Renal pelvis (tissue), 4 donors: ENCODE measurements around the gene ATAD3B. TPM values are rescaled to one million over a fixed set of nuclear protein-coding genes. Genes with fewer than 3 reads are reported as not detected.
A peak's percentile ranks its signal among the peaks of the same experiment; 100 is the strongest.
"Not testable (repeated sequence)": the region's sequence is repeated elsewhere in the genome, so short reads cannot be mapped to it uniquely, and the experiment has no call there.

Source experiments
- DNase-seq: peaks from one replicate; pipeline ENCODE4 v3.0.0-alpha.2; 2013
- polyA plus RNA-seq, 3 donors: library from polyadenylated mRNA; unstranded; fragments of 120-200 nt; gene quantifications; one replicate each; pipeline ENCODE4 v1.2.1, GENCODE V29; 2013; ENCODE audit not compliant: insufficient read length in 3 of 3

ATAD3B gene
- polyA plus RNA-seq, 3 donors, result 14.7 to 22.7 (median 19.2) TPM

DNA sequence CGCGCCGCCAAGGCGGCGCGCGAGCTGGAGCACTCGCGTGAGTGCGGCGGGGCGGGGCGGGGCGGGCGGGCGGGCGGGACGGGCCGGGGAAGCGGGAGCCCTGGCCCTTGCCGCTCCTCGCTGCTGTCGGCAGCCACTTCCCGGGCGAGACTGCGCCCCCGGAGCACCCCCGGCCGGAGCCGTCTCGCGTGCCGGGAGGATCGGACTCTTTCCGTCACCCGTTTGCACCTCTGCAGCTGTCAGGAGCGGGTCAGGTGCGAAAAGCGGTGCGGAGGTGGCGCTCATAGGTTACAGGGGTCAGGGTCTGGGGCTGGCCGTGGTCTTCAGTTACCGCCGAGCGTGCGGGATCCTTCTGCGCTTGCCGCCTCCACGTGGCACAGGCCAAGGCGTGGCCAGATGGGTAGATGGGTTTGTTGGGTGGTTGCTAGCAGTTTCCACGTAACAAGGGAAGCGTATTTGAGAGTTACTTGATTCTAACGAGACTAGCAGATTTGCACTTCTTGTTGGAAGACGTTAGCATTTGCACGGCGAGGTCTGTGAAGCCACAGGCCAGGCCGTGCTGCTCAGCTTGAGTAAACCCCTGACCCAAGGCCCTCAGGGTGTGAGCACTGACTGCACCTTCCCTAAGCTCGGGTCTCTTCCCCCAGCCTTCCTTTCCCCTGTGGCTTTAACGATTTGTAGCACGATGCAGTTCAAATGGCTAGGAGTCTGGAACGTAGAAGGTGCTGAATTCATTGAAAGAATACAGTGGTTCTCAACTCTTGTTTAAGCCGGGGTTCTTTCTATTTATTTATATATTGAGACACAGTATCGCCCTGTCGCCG is 700 bp downstream of the ATAD3B start:
- not testable (repeated sequence) for DNase-seq

DNA sequence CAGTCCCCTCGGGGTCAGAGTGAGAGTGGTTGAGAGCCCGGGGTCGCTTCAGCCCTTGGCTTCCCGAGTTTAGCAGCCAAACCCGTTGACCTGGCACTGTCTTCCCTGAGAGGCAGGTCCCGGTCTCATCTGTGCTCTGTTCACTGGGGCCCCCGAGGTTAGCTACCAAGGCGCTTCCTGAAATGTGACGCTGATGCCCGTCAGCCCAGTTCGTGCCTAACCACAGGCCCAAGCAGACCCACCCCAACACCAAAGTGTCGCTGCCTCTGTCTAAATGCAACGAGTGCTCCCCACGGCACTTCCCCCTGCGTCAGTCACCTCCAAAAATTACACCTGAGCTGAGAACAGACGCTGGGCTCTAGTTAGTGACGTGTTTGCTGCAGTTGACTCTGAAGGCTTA is 4.4 kb downstream of the ATAD3B start:
- not testable (repeated sequence) for DNase-seq

DNA sequence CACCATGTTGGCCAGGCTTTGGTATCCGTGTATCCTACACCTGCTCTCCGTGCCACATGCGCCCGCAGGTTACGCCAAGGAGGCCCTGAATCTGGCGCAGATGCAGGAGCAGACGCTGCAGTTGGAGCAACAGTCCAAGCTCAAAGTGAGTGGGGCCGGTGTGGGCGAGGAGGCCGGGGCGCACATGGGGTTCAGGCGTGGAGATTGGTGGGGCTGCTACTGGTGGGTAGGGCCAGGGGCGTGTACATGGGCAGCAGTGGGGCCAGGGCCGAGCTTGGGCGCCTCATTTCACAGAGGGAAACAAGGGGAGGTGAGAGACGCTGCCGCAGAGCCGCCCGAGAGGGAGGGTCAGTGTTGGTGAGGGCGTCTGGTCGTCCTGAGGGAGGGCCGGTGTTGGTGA is 5.6 kb downstream of the ATAD3B start:
- DNase-seq, result no peak

DNA sequence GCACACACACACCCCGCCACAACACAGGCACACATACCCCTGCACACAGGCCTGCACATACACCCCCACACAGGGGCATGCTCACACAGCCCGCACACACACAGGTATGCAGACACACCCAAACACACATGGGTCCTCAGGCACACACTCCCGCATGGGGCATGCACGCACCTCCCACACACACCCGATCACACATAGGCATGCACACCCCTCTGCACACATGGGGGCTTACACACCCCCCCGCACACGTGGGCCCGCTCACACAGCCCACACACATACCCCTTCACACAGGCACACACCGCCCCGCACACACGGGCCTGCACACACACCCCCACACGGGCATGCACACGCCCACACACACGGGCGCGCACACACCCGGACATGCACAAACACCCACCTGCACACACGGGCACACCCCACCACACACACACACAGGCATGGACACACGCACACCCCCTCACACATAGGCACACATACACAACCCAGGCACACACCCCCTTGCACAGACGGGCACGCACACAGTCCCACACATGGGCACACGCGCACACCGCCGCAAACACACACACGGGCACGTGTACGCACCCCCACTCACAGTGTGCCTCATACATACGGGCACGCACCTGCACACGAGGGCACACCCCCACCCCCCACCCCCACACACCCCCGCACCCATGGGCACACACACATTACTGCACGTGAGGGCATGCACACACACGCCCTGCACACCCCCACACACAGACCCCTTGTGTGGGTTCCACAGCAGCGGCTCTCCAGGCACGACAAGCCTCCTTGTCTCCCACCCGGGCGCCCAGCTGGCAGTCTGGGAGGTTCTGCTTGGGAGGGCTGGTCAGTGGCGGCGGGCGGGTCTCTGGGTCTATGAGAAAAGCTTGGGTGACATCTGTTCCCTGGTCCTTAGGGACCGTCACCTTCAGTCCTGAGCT is 8.3 kb downstream of the ATAD3B start:
- no peak for DNase-seq

DNA sequence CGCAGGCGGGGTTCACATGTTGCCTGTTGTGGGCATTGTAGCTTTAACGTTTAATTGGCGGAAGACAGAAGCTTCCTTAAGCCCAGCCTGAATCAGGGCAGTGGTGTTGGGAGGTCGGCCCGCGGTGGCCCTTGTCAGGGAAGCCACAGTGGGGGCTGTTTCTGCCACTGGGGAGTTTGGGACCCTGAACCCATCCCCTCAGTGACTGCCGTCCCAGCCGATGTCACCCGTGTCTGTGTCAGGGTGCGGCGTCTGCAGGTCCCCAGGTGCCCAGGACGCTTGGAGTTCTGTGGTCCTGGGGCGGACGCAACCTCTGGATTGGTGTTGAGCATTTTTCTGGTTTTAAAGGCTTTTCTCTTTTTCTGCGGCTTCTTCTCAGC is 8.9 kb downstream of the ATAD3B start:
- not testable (repeated sequence) for DNase-seq

DNA sequence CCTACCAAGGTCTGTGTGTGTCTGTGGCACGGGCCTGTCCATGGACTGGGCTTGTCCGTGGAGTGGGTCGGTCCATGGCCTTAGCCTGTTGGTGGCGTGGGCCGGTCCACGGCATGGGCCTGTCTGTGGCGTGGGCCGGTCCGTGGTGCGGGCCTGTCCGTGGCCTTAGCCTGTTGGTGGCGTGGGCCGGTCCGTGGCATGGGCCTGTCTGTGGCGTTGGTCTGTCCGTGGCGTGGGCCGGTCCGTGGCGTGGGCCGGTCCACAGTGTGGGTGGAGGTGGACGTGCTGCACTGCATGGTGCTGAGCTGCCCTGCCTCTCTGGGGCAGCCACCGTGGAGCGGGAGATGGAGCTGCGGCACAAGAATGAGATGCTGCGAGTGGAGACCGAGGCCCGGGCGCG is 10.2 kb downstream of the ATAD3B start:
- not testable (repeated sequence) for DNase-seq

DNA sequence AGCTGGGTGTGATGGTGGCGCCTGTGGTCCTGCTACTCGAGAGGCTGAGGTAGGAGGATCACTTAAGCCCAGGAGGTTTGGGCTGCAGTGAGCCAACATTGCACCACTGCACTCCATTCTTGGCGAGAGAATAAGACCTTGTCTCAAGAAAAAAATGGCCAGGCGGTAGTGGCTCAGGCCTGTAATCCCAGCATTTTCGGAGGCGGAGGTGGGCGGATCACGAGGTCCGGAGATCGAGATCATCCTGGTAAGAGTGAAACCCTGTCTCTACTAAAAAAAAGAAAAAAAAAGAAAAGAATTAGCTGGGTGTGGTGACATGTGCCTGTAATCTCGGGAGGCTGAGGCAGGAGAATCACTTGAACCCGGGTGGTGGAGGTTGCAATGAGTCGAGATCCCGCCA is 11.3 kb downstream of the ATAD3B start:
- no peak for DNase-seq

DNA sequence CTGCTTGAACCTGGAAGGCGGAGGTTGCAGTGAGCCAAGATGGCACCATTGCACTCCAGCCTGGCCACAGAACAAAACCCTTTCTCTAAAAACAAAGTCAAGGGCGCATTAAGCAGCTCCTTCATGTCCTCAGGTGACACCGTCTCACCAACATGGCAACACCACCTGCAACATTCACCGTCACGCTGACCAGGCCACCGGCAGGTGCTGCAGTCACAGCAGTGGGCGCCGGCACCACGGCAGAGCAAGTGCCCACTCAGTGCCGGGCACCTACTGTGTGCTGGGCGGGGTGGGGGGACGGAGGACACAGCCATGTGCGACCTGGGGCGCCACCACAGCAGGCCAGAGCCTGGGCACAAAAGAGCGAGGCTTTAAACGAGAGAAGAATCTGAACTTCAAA is 12.1 kb downstream of the ATAD3B start:
- DNase-seq, result no peak

DNA sequence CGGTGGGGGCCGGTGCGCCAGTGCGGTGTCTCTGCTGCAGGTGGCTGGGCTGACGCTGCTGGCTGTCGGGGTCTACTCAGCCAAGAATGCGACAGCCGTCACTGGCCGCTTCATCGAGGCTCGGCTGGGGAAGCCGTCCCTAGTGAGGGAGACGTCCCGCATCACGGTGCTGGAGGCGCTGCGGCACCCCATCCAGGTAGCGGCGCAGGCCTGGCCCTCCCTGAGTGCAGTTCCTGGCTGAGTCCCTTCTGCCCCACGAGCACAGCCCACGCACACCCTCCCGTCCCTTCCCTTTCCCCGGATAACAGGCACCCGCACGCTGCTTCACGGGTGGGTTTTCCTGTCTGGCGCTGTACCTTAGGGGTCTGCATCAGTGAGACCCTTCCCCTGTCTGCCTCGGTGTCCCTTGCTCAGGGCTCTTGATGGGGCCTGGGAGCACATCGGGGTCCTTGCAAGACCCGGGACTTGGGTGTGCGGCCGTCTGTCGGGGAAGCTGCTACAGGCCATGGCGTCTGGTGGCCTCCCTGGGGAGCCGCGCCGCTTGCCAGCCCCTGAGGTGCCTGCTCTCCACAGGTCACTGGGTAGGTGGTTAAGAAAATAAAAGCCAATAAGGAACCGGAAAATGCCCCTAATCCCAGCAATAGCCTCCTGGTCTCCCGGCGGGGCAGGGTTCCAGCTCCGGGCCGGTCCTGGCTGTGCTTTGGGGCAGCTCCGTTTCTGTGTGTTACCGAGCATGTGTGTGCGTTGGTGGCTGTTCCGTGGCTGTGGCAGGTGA is 13.6 kb downstream of the ATAD3B start:
- DNase-seq, result not testable (repeated sequence)

DNA sequence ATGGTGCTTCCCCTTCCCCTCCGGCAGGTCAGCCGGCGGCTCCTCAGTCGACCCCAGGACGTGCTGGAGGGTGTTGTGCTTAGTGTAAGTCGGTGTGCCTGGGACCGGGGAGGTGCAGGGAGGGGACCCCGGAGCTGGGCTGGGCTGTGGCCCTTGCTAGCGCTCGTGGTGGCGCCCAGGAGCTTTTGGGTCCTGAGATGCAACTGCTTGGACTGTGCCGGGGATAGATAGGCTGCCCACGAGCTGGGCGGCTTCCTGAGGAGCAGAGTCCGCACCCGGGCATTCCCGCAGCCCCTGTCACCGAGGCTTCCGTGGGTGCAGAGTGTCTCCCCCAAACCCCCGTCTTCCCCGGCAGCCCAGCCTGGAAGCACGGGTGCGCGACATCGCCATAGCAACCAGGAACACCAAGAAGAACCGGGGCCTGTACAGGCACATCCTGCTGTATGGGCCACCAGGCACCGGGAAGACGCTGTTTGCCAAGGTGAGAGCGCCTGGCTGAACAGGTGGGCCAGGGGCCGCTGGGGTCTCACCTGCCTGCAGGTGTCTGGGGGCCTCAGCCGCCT is 14.3 kb downstream of the ATAD3B start:
- DNase-seq, result not testable (repeated sequence)

DNA sequence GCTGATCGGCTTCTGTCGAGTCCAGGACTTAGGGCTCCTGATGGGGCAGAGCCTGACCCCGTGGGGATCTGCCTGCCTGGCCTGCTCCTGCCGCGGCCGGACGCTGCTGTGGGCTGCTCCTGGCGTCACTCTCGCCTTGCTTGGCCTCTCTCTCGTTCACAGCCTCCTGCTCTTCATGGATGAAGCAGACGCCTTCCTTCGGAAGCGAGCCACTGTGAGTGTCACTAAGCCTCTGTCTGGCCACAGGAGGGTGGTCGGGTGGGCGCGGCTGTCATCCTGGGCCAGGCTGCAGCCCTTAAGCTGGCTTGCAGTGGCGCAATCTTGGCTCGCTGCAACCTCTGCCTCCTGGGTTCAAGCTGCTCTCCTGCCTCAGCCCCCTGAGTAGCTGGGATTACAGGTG is 16.1 kb downstream of the ATAD3B start:
- DNase-seq, result no peak

DNA sequence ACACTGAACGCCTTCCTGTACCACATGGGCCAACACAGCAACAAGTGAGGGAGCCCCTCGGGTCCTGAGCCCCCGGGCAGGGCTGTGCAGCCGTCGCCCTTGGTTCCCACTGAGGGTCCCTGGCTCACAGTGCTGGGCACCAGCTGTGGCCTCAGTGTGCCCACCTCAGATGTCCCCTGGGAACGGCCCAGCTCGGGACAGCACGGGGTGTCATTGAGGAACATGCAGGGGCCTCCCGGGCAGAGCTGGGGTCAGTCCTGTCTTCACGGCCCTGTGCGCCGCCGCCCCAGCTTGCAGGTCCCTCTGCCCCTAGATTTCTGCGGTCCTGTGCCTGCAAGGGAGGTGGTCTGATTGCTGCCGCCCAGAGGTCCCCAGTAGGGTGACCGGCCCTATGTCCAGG is 17.7 kb downstream of the ATAD3B start:
- DNase-seq, result no peak

DNA sequence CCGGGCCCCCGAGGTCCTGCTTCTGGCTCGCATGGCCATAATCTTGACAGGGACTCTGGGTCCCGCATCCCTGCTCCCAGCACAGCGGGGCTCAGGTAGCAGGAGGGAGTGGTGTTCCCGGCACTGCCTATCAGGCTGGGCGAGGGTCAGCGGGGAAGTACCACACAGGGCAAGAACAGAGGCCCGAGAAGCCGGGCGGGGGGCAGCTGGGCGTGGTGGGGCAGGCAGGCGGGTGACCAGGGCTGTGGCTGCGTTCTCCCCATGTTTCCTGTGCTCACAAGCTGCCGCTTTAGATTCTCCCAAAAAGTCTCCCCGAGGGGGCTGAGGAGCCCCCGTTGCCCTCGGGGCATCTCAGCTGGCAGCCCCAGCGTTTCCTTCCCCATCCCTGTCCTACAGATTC is 18.3 kb downstream of the ATAD3B start:
- no peak for DNase-seq

DNA sequence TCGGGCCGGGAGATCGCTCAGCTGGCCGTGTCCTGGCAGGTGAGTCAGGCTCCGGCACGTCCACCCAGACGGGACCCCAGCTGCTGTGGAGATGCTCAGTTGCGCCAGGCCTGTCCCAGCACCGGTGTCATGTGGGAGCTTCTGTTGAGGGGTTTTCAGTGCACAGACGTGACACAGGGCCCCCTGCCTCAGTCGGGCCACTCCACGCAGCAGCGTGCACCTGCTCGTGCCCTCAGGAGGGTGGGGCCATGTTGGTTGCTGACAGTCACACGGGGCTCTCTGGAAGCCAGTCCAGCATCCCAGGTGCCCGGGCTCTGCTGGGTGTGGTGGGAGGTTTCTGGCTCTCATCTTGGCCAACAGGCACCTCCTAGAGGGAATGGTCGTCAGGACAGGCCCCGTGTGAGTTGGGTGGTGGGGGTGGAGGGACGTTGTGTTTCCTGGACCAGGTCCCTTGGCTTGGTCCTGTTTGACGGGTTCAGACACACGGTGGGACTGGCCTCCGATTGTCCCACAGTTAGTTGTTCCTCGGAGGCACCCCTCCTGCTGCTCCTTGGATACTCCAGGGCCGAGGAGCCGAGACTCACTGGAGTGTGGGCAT is 19.2 kb downstream of the ATAD3B start:
- DNase-seq, result no peak

DNA sequence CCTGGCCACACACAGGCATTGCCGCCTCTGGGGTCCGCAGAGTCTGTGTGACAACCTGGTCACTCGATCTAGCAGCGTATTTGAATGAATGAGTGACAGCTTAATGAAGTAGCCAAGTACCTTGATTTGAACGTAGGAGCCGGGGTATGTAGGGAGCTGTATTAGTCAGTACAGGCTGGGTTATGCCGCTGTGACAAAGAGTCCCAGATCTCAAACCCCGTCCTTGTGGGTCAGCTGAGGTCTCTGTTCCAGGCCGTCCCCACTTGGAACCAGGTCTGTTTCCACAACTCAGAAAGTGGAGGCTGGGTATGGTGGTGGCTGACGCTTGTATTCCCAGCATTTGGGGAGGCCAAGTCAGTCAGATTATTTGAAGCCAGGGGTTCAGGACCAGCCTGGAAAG is 20.0 kb downstream of the ATAD3B start:
- DNase-seq, result no peak

DNA sequence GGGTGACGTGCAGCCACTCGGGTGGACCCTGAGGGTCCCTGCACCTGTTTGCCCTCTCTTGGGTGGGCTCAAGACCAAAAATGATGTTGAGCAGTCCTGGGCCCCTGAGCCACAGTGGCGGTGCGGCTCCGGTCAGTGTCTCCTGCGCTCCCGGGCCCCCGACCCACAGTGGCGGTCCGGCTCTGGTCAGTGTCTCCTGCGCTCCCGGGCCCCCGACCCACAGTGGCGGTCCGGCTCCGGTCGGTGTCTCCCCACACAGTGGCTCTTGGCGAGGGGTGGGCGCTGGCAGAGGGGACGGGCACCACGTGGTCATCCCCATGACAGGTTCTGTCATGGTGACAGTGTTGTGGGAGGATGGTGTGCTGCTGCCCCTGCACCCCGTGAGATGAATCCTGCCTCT is 22.7 kb downstream of the ATAD3B start:
- DNase-seq, result not testable (repeated sequence)

DNA sequence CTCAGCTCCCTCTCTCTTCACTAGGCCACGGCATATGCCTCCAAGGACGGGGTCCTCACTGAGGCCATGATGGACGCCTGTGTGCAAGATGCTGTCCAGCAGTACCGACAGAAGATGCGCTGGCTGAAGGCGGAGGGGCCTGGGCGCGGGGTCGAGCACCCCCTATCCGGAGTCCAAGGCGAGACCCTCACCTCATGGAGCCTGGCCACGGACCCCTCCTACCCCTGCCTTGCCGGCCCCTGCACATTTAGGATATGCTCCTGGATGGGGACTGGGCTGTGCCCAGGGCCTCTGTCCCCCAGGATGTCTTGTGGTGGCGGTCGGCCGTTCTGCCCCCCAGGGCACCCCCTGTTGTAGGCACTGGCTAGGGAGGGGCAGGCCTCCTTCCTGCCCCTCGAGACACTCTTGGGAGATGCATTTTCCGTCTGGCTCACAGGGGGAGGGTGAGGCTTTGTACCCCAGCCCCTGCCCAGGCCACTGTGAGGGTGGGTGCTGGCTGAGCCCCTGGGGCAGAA is 24.0 kb downstream of the ATAD3B start:
- not testable (repeated sequence) for DNase-seq

DNA sequence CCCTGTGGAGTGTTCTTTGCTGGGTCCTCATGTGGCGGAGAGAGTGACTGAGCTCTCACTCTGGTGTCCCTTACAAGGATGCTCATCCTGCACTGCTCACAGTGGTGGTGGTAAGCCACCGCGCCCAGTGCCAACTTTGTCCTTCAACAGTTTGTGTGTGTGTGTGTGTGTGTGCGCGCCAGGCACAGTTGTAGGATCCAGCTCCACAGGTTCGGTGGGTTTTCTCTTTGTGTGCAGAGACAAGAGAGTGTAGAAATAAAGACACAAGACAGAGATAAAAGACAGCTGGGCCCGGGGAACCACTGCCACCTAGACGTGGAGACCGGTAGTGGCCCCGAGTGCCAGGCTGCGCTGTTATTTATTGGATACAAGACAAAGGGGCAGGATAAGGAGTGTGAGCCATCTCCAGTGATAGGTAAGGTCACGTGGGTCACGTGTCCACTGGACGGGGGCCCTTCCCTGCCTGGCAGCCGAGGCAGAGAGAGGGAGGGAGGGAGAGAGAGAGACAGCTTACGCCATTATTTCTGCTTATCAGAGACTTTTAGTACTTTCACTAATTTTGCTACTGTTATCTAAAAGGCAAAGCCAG is 33.3 kb downstream of the ATAD3B start:
- peak; percentile 60 for DNase-seq

DNA sequence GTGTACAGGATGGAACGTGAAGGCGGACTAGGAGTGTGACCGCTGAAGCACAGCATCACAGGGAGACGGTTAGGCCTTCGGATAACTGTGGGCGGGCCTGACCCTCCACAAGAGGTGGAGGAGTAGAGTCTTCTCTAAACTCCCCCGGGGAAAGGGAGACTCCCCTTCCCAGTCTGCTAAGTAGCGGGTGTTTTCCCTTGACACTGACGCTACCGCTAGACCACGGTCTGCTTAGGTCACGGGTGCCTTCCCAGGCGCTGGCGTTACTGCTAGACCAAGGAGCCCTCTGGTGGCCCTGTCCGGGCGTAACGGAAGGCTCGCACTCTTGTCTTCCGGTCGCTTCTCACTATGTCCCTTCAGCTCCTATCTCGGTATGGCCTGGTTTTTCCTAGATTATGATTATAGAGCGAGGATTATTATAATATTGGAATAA is 33.8 kb downstream of the ATAD3B start:
- DNase-seq, result not testable (repeated sequence)

DNA sequence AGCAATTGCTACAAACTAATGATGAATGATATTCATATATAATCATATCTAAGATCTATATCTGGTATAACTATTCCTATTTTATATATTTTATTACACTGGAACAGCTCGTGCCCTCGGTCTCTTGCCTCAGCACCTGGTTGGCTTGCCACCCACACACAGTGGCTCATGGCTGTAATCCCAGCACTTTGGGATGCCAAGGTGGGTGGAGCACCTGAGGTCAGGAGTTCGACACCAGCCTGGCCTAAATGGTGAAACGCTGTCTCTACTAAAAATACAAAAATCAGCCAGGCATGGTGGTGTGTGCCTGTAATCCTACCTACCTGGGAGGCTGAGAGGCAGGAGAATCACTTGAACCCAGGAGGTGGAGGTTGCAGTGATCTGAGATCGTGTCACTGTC is 34.2 kb downstream of the ATAD3B start:
- DNase-seq, result not testable (repeated sequence)

DNA sequence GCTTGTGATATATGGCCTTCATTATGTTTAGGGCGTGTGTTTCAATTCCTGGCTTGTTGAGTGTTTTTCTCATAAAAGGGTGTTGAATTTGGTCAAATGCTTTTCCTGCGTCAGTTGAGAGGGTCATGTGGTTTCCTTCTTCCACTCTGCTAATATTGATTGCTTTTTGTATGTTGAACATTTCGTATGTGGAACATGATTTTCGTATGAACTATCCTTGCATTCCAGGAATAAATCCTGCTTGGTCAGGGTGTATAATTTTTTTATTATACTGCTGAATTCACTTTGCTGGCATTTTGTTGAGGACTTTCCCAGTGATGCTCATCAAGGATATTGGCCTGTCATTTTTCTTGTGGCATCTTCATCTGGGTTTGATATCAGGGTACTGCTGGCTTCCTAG is 35.7 kb downstream of the ATAD3B start:
- DNase-seq, result no peak
